GM18502 (cell line): ENCODE measurements around the gene CNTNAP4.

ENCODE experiments used
- ATAC-seq: cut with Tn5 transposase; IDR thresholded peaks from one replicate; pipeline ENCODE4 v1.9.1; 2021; ENCODE audit warnings: mild to moderate bottlenecking; ENCODE audit not compliant: unreplicated experiment, poor library complexity

The CNTNAP4 gene

DNA sequence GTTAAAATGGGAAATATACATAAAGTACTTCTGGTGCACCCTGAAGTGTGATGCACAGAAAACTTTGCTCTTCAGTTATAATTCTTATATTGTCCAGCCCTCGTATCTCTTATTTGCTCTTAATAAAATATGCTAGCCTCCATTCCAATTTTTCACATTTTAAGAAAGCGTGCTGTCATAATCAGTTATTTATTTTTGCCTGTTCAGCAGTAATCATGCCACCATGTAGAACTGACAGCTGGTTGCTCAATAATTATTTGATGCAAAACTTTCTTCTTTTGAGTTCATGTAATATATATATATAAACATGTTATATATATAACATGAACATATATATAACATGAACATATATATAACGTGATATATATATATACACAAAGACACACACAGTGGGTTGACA lies 294.6 kb downstream of the CNTNAP4 start:
- no peak for ATAC-seq

DNA sequence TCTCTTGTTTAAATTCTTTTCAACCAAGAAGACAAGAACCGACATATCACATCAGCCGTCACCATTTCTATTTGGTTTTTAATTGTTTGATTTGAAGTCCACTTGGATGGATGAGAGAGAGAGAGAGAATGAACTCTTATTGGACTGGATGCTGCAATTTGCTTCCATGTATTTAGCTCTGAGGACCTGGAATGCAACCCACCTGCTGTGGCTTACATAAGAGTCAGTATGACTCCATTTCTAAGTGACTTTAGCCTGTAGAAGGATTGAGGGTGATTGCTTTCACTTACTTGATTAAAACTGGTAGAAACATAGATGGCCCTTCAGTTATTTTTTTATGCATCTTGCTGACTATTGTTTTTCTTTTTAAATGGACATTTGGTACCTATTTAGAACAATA lies 296.1 kb downstream of the CNTNAP4 start:
- no peak for ATAC-seq

DNA sequence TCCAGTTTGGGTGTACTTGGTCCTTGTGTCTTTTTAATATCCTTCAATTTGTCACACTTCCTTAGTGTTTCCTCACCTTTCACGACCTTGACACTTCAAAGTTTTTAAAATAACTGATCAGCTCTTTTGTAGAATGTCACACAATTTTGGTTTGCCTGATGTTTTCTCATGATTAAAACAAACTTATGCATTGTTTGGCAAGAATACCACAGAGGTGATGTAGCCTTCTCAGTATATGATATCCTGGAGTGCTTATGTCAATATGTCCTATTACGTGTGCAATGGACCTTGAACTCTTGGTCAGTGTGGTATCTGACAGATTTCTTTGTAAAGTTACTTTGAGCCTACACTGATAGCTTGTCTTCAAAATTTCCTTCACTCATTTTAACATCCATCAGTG lies 297.4 kb downstream of the CNTNAP4 start:
- ATAC-seq = no peak

DNA sequence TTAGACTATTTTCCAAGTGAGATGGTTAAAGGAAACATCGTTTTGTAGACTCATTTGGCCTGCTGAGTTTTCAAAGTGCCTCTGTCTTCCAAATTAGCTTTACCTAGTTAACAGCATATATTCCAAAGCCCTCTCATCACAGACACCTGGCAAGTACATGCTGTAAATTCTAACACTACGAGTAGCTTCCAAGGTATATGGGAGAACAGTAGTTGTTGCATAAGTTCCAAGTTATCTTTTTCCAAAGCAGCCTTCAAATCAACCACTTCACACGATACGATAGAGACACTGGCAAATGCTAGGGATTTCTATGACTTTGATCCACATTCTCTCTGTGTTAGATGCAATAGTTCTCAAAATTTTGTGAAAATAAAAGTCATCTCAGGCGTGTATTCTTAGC lies 299.3 kb downstream of the CNTNAP4 start:
- ATAC-seq = no peak

DNA sequence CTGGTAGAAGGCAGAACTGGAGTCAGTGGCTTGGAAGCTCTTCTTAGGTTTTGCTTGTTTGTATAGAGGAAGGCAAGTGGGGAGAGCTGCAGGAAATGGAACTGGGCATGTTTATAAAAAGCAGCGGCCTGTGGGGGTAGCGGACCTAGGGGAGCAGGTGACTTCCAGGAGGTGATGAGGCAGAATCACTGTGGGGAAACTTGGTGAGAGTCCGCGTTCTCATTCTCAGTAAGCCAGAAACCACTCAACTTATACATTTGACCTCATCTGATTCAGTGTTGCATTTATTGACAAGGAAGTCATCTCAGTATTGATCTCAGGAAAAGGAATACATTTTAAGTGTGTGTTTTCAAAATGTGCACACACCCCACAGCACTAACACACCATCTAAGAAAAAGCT lies 299.8 kb downstream of the CNTNAP4 start:
- peak; percentile 79 for ATAC-seq

DNA sequence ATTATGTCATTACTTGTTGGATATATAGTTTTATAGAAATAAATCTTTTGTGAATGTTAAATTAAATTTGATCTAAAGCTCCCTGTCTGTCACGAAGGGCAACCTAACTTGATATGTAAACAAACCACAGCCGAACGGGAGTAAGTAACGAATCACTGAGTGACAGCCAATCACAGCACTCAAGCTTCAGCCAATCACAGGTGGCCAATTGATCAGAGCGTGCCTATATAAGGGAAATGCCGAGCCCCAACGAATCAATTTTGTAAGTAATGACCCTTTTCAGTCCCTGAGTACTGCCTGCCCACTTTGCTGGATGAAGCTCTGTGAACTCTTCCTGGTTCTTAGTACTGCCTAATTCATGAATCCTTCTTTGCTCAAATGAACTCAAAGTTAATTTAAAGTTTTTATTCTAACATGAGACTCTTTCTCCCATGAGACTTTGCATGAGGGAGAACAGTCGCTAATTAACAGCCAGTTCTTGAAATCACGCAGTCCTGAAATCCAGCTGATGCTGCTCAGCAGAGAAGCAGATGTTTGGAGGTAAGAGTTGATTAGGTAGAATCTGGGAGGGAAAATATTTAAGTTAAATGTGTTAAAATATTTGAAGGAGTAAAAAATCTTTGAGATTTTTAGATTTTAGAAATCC lies 302.2 kb downstream of the CNTNAP4 start:
- ATAC-seq = no peak

DNA sequence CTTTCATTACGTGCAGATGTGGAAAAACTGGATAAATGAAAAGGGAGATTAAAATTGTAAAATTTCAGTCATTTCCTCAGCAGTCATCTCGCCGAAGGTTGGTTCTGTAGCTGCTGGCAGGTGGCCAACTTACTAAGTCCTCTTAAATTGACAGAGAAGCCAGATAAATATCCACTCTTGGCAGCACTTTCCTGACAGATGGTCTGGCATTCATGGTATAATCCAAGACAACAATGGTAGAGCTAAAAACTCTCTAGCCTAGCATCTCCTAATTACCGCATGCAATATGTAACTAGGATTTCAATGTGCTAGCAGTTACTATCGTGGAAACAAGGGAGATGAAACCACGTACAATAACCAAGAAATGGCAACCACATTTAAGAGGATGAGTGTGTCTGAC lies 306.3 kb downstream of the CNTNAP4 start:
- no peak for ATAC-seq

DNA sequence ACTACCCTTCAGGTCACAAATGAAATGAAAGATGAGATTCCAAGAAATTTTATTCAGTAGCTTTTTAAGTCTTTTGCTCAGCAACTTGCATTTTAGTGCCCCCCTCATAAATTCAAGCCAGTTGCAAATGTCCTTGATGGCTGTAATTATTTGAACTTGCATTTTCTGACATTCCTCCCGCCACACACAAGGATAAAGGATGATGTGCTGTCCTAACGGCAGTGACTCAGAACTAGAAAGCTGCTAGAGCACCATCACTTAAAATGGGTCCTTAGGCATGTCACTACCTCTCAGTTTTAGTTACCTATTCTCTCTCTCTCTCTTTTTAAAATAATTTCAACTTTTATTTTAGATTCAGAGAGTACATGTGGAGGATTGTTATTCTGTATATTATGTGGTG lies 306.7 kb downstream of the CNTNAP4 start:
- no peak for ATAC-seq

DNA sequence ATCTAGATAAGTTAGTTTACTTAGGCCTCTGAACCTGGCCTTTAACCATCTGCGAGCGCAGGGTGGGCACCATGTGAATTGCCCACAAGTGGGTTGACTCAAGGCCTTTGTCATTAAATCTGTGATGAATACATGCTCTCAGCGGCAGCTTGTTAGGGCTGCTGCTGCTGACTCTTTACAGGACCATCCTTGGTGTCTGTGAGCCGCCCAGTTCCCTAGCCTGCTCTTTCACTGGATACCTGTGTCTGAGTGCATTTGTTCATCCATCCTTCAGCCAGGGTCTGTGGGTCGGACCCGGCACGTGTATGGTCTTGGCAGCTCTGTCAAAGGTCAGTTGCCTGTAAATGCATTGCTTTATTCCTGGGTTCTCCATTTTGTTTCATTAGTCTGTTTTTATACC lies 321.3 kb downstream of the CNTNAP4 start:
- ATAC-seq = no peak

DNA sequence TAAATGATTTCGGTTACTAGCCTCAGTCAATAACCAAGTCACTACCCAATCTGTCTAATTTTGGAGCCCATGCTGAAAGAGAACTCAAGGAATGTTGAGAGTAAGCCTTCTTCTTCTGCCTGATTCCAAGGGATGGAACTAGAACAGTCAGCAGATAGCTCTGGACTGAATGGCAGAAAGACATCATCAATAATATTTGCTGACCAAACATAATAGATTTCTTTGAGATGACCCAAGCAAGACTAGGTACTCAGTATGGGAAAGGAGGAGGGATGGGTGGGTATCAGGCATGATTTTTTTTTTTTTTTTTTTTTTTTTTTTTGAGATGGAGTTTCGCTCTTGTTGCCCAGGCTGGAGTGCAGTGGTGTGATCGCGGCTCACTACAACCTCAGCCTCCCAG lies 330.1 kb downstream of the CNTNAP4 start:
- ATAC-seq = no peak
